Stimulated activated CD8-positive, alpha-beta memory T cell treated with anti-CD3 and anti-CD28 coated beads, Interleukin-4, amount 100 ng/mL, for 48 hours (primary cell): ENCODE data around the gene DCAF5.

Experiments
- DNase-seq: peaks from one replicate; pipeline ENCODE4 v3.0.0-alpha.2; 2020

The DCAF5 gene

DNA sequence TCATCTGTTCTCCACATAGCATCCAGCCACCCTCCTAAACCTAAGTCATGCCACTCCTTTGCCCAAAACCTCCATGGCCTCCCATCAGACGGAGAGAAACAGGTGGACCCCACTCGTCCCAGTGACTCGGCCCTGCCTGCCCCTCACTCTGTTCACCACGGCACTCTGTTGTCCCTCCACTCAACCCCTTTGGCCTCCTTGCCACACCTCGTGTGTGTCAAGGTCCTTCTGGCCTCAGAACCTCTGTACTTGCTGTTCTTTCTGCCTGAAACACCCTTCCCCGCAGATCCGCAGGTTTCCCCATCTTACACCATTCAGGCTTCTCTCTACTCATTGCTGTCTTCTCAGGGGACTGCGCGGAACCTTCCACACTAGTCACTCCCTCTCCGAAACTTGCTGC lies 149.3 kb downstream of the DCAF5 start:
- no peak for DNase-seq

DNA sequence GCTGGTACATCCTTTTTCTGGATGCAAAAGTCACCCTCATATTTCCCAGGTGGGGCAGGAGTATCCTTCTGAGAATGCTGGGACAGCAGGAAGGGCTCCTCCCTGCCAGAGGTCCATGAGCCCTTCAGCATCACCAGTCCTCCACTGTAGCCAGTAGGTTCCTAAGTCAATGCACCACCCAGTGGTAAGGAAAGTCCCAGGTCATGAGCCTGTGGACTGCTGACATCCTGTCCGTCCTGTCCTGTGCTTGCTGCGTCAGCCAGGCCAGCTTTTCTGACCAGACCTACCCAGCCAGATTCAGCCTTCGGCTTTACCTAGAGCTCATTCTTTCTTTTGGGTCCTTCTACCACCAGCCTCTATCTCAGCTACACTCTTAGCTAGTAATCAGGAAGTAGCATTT lies 150.8 kb downstream of the DCAF5 start:
- DNase-seq, result no peak

DNA sequence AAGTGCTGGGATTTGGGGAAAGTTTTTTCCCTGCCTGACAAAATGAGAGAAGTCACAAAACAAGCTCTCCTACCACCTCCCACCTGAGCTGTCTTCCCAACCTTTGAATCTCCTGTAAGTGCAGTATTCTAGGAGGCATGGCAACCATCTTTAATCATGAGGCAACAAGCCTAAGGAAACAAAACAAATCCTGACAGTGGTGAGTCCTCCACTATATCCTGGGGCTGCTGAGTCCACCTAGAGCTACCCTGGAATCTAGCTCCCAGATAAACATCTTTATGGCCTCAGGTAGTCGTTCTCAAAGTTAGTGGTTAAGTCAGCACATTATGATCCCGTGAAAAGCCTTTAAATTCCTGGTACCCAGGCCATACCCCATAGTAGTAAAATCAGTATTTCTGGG lies 151.5 kb downstream of the DCAF5 start:
- DNase-seq, result no peak
